Neutrophil (primary cell): Measurements from ENCODE around the gene TBCD.

ENCODE experiments used
- H3K27ac ChIP-seq: fragments of 200-600 bp; sonication (generic); 2 replicates; pipeline ENCODE4 v1.5.1; 2016; ENCODE audit warnings: mild to moderate bottlenecking, moderate library complexity
- H3K27me3 ChIP-seq: fragments of 200-600 bp; sonication (generic); 2 replicates; pipeline ENCODE4 v1.6.0; 2016; ENCODE audit warnings: mild to moderate bottlenecking
- H3K36me3 ChIP-seq: fragments of 200-600 bp; sonication (generic); 2 replicates; pipeline ENCODE4 v1.5.1; 2017
- H3K4me1 ChIP-seq, 2 experiments: fragments of 200-600 bp in 1 of 2; sonication (generic) in 1 of 2; 1 replicate in 1 of 2; 2 replicates in 1 of 2; pipeline versions ENCODE4 v1.5.1 to v1.6.1; 2013 to 2016; ENCODE audit warnings: low read depth in 1 of 2, low read length in 1 of 2, mild to moderate bottlenecking in 1 of 2, moderate library complexity in 1 of 2; ENCODE audit not compliant: control insufficient read depth in 1 of 2, insufficient read depth in 1 of 2
- H3K4me3 ChIP-seq, 2 experiments: fragments of 200-600 bp in 1 of 2; sonication (generic) in 1 of 2; 1 replicate in 1 of 2; 2 replicates in 1 of 2; pipeline ENCODE4 v1.5.1; 2013 to 2016; ENCODE audit warnings: low read depth in 1 of 2, low read length in 1 of 2, mild to moderate bottlenecking in 1 of 2, moderate library complexity in 1 of 2
- H3K9me3 ChIP-seq: fragments of 200-600 bp; sonication (generic); 2 replicates; pipeline ENCODE4 v1.5.1; 2016
- TF ChIP-seq, protein P1 (sequence below): fragments of 200-600 bp; sonication (generic); IDR thresholded peaks from 2 replicates; pipeline ENCODE4 v1.5.1; 2016; ENCODE audit warnings: antibody characterized with exemption

Gene TBCD

GRCh38 chr17:82820278-82821251, 68.7 kb downstream of the TBCD start:
- Histone ChIP-seq H3K9me3 (no peaks in the 10 kb centered on the region), H3K4me1 (no peaks in the 10 kb centered on the region), H3K27ac (no peak overlapping the region), H3K36me3 (peaks cover 3% of the 10 kb centered on the region), H3K27me3 (no peaks in the 10 kb centered on the region), H3K4me3 (no peak overlapping the region)
- TF ChIP-seq, protein P1, sequence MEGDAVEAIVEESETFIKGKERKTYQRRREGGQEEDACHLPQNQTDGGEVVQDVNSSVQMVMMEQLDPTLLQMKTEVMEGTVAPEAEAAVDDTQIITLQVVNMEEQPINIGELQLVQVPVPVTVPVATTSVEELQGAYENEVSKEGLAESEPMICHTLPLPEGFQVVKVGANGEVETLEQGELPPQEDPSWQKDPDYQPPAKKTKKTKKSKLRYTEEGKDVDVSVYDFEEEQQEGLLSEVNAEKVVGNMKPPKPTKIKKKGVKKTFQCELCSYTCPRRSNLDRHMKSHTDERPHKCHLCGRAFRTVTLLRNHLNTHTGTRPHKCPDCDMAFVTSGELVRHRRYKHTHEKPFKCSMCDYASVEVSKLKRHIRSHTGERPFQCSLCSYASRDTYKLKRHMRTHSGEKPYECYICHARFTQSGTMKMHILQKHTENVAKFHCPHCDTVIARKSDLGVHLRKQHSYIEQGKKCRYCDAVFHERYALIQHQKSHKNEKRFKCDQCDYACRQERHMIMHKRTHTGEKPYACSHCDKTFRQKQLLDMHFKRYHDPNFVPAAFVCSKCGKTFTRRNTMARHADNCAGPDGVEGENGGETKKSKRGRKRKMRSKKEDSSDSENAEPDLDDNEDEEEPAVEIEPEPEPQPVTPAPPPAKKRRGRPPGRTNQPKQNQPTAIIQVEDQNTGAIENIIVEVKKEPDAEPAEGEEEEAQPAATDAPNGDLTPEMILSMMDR: no peak

GRCh38 chr17:82821554-82821953, 69.7 kb downstream of the TBCD start:
- Histone ChIP-seq H3K27me3 (no peaks in the 10 kb centered on the region), H3K4me3 (no peak overlapping the region), H3K36me3 (peaks cover 3% of the 10 kb centered on the region), H3K4me1 (no peaks in the 10 kb centered on the region), H3K9me3 (no peaks in the 10 kb centered on the region), H3K27ac (no peak overlapping the region)
- TF ChIP-seq, protein P1: no peak

DNA sequence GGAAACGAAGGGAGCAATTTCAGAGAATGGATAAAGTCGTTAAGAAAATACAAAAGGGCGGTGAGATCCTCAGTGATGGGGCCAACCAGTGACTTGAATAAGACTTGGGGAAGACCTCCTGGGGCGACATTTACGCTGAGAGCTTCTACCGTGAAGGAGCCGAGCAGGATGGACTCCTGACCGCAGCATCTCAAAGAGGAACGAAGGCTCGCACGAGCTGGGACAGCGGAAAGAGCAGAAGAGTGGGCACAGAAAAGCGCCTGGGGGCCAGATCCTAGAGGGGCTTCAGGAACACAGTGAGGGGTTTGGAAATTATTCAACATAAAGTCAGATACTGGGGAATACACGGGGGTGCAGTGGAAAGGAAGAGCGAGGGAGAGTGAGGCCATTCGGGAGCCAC, 70.4 kb downstream of the TBCD start:
- H3K9me3 ChIP-seq: no peaks in the 10 kb centered on the region
- no peaks in the 10 kb centered on the region for H3K27me3 ChIP-seq
- peaks cover 3% of the 10 kb centered on the region for H3K36me3 ChIP-seq
- TF ChIP-seq, protein P1: no peak
- H3K27ac ChIP-seq: no peak overlapping the region
- H3K4me1 ChIP-seq: no peaks in the 10 kb centered on the region
- H3K4me3 ChIP-seq: no peak overlapping the region

GRCh38 chr17:82823004-82823403, 71.1 kb downstream of the TBCD start:
- no peak overlapping the region for H3K4me3 ChIP-seq
- no peaks in the 10 kb centered on the region for H3K9me3 ChIP-seq
- no peaks in the 10 kb centered on the region for H3K4me1 ChIP-seq
- no peaks in the 10 kb centered on the region for H3K27me3 ChIP-seq
- H3K36me3 ChIP-seq: peaks cover 3% of the 10 kb centered on the region
- TF ChIP-seq, protein P1: no peak
- H3K27ac ChIP-seq: no peak overlapping the region

GRCh38 chr17:82825540-82826124, 73.8 kb downstream of the TBCD start:
- H3K27me3 ChIP-seq: no peaks in the 10 kb centered on the region
- H3K9me3 ChIP-seq: no peaks in the 10 kb centered on the region
- no peaks in the 10 kb centered on the region for H3K36me3 ChIP-seq

More at GRCh38 chr17:82825540-82826124, 73.8 kb downstream of the TBCD start:
- Histone ChIP-seq H3K4me3 (no peak overlapping the region), H3K4me1 (no peaks in the 10 kb centered on the region), H3K27ac (no peak overlapping the region)
- TF ChIP-seq, protein P1: no peak
